ENCODE data around the gene CLDN16.

Gene CLDN16

GRCh38 chr3:190381441-190381840 lies 6.5 kb upstream of the CLDN16 start:
- DNase-seq: no peak

GRCh38 chr3:190382082-190382481 lies 5.9 kb upstream of the CLDN16 start:
- DNase-seq: no peak

GRCh38 chr3:190384309-190384756 lies 3.6 kb upstream of the CLDN16 start:
- no peak for DNase-seq

GRCh38 chr3:190385731-190386688 lies 2.0 kb upstream of the CLDN16 start:
- no peak for DNase-seq

GRCh38 chr3:190388703-190389102 lies 740 bp downstream of the CLDN16 start:
- DNase-seq: no peak

GRCh38 chr3:190396001-190396400 lies 8.0 kb downstream of the CLDN16 start:
- no peak for DNase-seq

GRCh38 chr3:190397889-190398288 lies 9.9 kb downstream of the CLDN16 start:
- no peak for DNase-seq

GRCh38 chr3:190399677-190400076 lies 11.7 kb downstream of the CLDN16 start:
- DNase-seq: no peak

GRCh38 chr3:190401963-190402362 lies 14.0 kb downstream of the CLDN16 start:
- DNase-seq: no peak

- DNase-seq: no peak
Measured at GRCh38 chr3:190404715-190405114, 16.8 kb downstream of the CLDN16 start.

GRCh38 chr3:190414297-190414696 lies 26.3 kb downstream of the CLDN16 start:
- no peak for DNase-seq

GRCh38 chr3:190424108-190424477 lies 36.1 kb downstream of the CLDN16 start:
- no peak for DNase-seq

- DNase-seq: peak; percentile 15 to 47
Measured at GRCh38 chr3:190424478-190425439, 36.8 kb downstream of the CLDN16 start.

- no peak for DNase-seq
Measured at GRCh38 chr3:190425833-190426232, 37.9 kb downstream of the CLDN16 start.

- no peak for DNase-seq
Measured at GRCh38 chr3:190426806-190427507, 39.0 kb downstream of the CLDN16 start.

GRCh38 chr3:190429681-190430080 lies 41.7 kb downstream of the CLDN16 start:
- DNase-seq: no peak

- DNase-seq: no peak
Measured at GRCh38 chr3:190430906-190431305, 42.9 kb downstream of the CLDN16 start.

GRCh38 chr3:190432216-190432615 lies 44.3 kb downstream of the CLDN16 start:
- DNase-seq: no peak

- DNase-seq: no peak
Measured at GRCh38 chr3:190433626-190434025, 45.7 kb downstream of the CLDN16 start.

GRCh38 chr3:190435618-190436017 lies 47.7 kb downstream of the CLDN16 start:
- no peak for DNase-seq

- no peak for DNase-seq
Measured at GRCh38 chr3:190436331-190436730, 48.4 kb downstream of the CLDN16 start.

GRCh38 chr3:190442240-190442639 lies 54.3 kb downstream of the CLDN16 start:
- no peak for DNase-seq

- no peak for DNase-seq
Measured at GRCh38 chr3:190443257-190443656, 55.3 kb downstream of the CLDN16 start.

Data from CD4-positive, alpha-beta T cell treated with Interleukin-1 beta for 1 hour (primary cell).